WTC11 (cell line): ENCODE data around the gene RC3H1. TPM values are rescaled to one million over a fixed set of nuclear protein-coding genes. Genes with fewer than 3 reads are reported as not detected.

Experiments used
- ATAC-seq: fragments of 200-7000 bp; cut with Tn5 transposase; 2 replicates; pipeline ENCODE4 v1.10.0; 2021; ENCODE audit warnings: mild to moderate bottlenecking, moderate library complexity
- CTCF ChIA-PET: fragments of 300-600 bp; sonication (Branson Sonifier 250); formaldehyde crosslinking; loops from one replicate; lab custom pipeline; 2021; ENCODE audit warnings: antibody characterized with exemption; lab: Charles Lee
- POLR2A ChIA-PET: fragments of 350-600 bp; sonication (Branson Sonifier 250); formaldehyde crosslinking; loops from one replicate; lab custom pipeline; 2021; ENCODE audit warnings: antibody characterized with exemption; lab: Charles Lee
- DNase-seq: peaks from one replicate; pipeline ENCODE4 v3.0.0; 2021; ENCODE audit warnings: low spot score
- H3K27ac Mint-ChIP-seq: 2 replicates; pipeline ENCODE4 v1.8.0; 2021; ENCODE audit warnings: mixed read lengths
- H3K27me3 Mint-ChIP-seq: 2 replicates; pipeline ENCODE4 v1.8.0; 2021; ENCODE audit warnings: low read depth, mild to moderate bottlenecking, moderate library complexity, mixed read lengths
- H3K36me3 Mint-ChIP-seq: 2 replicates; pipeline ENCODE4 v1.8.0; 2021; ENCODE audit warnings: mixed read lengths
- H3K4me1 Mint-ChIP-seq: 2 replicates; pipeline ENCODE4 v1.8.0; 2022; ENCODE audit warnings: mixed read lengths
- H3K4me3 Mint-ChIP-seq: 2 replicates; pipeline ENCODE4 v1.8.0; 2021; ENCODE audit warnings: mild to moderate bottlenecking, moderate library complexity, mixed read lengths
- H3K9me3 Mint-ChIP-seq: 2 replicates; pipeline ENCODE4 v1.8.0; 2021; ENCODE audit warnings: mixed read lengths
- ARID4B ChIP-seq: sonication (generic); formaldehyde crosslinking; IDR thresholded peaks from 2 replicates; pipeline ENCODE4 v1.8.0; 2023; ENCODE audit warnings: missing genetic modification reagents, mild to moderate bottlenecking, borderline replicate concordance
- ATF1 ChIP-seq: sonication (generic); formaldehyde crosslinking; IDR thresholded peaks from 2 replicates; pipeline ENCODE4 v1.8.1; 2023; ENCODE audit warnings: mild to moderate bottlenecking, moderate library complexity, missing genetic modification reagents
- E2F5 ChIP-seq: sonication (generic); formaldehyde crosslinking; IDR thresholded peaks from 2 replicates; pipeline ENCODE4 v1.8.1; 2022; ENCODE audit warnings: mild to moderate bottlenecking, moderate library complexity, missing genetic modification reagents
- ETV6 ChIP-seq: sonication (generic); formaldehyde crosslinking; IDR thresholded peaks from 2 replicates; pipeline ENCODE4 v1.8.1; 2022; ENCODE audit warnings: mild to moderate bottlenecking, missing genetic modification reagents
- FOXK1 ChIP-seq: sonication (generic); formaldehyde crosslinking; IDR thresholded peaks from 2 replicates; pipeline ENCODE4 v1.8.0; 2022; ENCODE audit warnings: mild to moderate bottlenecking, moderate library complexity, missing genetic modification reagents
- GTF2I ChIP-seq: fragments of 250-450 bp; sonication (Bioruptor Pico); conservative IDR thresholded peaks from 2 replicates; pipeline ENCODE4 v1.4.0; 2021; ENCODE audit warnings: mild to moderate bottlenecking
- HMGXB4 ChIP-seq: sonication (generic); formaldehyde crosslinking; IDR thresholded peaks from 2 replicates; pipeline ENCODE4 v1.8.1; 2023; ENCODE audit warnings: mild to moderate bottlenecking, moderate library complexity, missing genetic modification reagents
- MAX ChIP-seq: sonication (generic); formaldehyde crosslinking; IDR thresholded peaks from 2 replicates; pipeline ENCODE4 v1.8.0; 2022; ENCODE audit warnings: mild to moderate bottlenecking, missing genetic modification reagents
- MYBL2 ChIP-seq: sonication (generic); formaldehyde crosslinking; IDR thresholded peaks from 2 replicates; pipeline ENCODE4 v1.8.1; 2023; ENCODE audit warnings: mild to moderate bottlenecking, moderate library complexity, missing genetic modification reagents
- NFYB ChIP-seq: sonication (generic); formaldehyde crosslinking; conservative IDR thresholded peaks from 2 replicates; pipeline ENCODE4 v1.8.0; 2022; ENCODE audit warnings: low read depth, missing genetic modification reagents
- TEAD1 ChIP-seq: sonication (generic); formaldehyde crosslinking; IDR thresholded peaks from 2 replicates; pipeline ENCODE4 v1.8.0; 2022; ENCODE audit warnings: mild to moderate bottlenecking, missing genetic modification reagents
- TEAD4 ChIP-seq: sonication (generic); formaldehyde crosslinking; IDR thresholded peaks from 2 replicates; pipeline ENCODE4 v1.8.0; 2022; ENCODE audit warnings: mild to moderate bottlenecking, missing genetic modification reagents
- ZNF219 ChIP-seq: sonication (generic); formaldehyde crosslinking; IDR thresholded peaks from 2 replicates; pipeline ENCODE4 v1.8.0; 2023; ENCODE audit warnings: missing genetic modification reagents, mild to moderate bottlenecking, borderline replicate concordance
- ZNF232 ChIP-seq: sonication (generic); formaldehyde crosslinking; IDR thresholded peaks from 2 replicates; pipeline ENCODE4 v1.8.0; 2022; ENCODE audit warnings: mild to moderate bottlenecking, missing genetic modification reagents
- ZNF423 ChIP-seq: fragments of 250-450 bp; sonication (Bioruptor Pico); IDR thresholded peaks from 2 replicates; pipeline ENCODE4 v2.1.2; 2022; ENCODE audit warnings: mild to moderate bottlenecking, moderate library complexity
- ZNF425 ChIP-seq: fragments of 250-450 bp; sonication (Bioruptor Pico); conservative IDR thresholded peaks from 2 replicates; pipeline ENCODE4 v1.9.0; 2021; ENCODE audit warnings: mild to moderate bottlenecking
- ZNF671 ChIP-seq: fragments of 250-450 bp; sonication (Bioruptor Pico); IDR thresholded peaks from 2 replicates; pipeline ENCODE4 v1.8.0; 2021; ENCODE audit warnings: mild to moderate bottlenecking
- total RNA-seq: library from RNA; stranded (reverse); gene quantifications from 3 replicates; pipeline ENCODE4 v1.2.3, GENCODE V29; 2021
- TF ChIP-seq, protein P1 (sequence below): fragments of 200-600 bp; IDR thresholded peaks from 2 replicates; pipeline ENCODE4 v1.8.0; 2022; ENCODE audit warnings: antibody characterized with exemption

The RC3H1 gene
- total RNA-seq, 1 experiment from 2014 or later, result 25.4 TPM

- CTCF ChIA-PET, result interaction anchor here (1.2 kb wide), 1 partner anchor 517 kb away, joined by 3 read pairs; no protein-coding TSS in a partner anchor
- TF ChIP-seq ZNF425 (CRISPR knock-in tag), result no peak
- no peak for TF ChIP-seq TEAD1 (CRISPR knock-in tag)
- no peak for TF ChIP-seq MAX
- no peak for TF ChIP-seq ETV6 (CRISPR knock-in tag)
- no peak for TF ChIP-seq ATF1 (CRISPR knock-in tag)
- TF ChIP-seq TEAD4, result no peak
- TF ChIP-seq, all 79 proteins: peak for 0
- H3K4me3 Mint-ChIP-seq, result peak overlapping the region; percentile 91
- peaks cover 19% of the 10 kb centered on the region for H3K27me3 Mint-ChIP-seq
- H3K36me3 Mint-ChIP-seq, result no peaks in the 10 kb centered on the region; the same call in 1 of the 2 replicates
- peaks cover 35% of the 10 kb centered on the region for H3K4me1 Mint-ChIP-seq
- ATAC-seq, result peak; percentile 7
- POLR2A ChIA-PET, result interaction anchor here (1.1 to 1.6 kb wide), 2 partner anchors 19 to 157 kb away, joined by 3 to 9 read pairs; no protein-coding TSS in a partner anchor
- no peaks in the 10 kb centered on the region for H3K9me3 Mint-ChIP-seq
- H3K27ac Mint-ChIP-seq, result peak overlapping the region; percentile 99
- no peak for DNase-seq
Measured at GRCh38 chr1:174023440-174023839, 1.3 kb upstream of the RC3H1 start.

DNA sequence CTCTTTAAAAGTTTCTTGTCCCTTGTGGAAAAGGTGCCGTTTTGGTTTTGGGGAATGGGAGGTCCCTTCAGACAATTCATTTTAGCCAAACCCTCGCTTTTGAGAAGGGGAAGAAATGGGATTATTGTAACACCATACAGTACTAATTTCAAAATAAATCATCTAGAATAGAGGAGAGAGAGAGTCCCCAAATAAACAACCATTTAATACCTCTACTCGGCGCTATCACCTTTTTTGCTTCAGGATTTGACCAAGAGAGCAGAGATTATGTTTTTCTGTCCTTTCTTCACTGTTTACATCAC lies 770 bp upstream of the RC3H1 start:
- ATAC-seq (no peak), DNase-seq (no peak)
- POLR2A ChIA-PET, result interaction anchor here (1.0 to 1.9 kb wide), 15 partner anchors 11 to 976 kb away, joined by 3 to 12 read pairs (median 4); partner anchors contain the start of genes CACYBP, GAS5, KLHL20 and PRDX6
- CTCF ChIA-PET, result interaction anchor here (1.0 to 1.8 kb wide), 3 partner anchors 92 to 517 kb away, joined by 3 to 5 read pairs (median 4); no protein-coding TSS in a partner anchor
- Mint-ChIP-seq H3K27ac (peak overlapping the region; percentile 99), H3K4me1 (peaks cover 36% of the 10 kb centered on the region), H3K27me3 (peaks cover 14% of the 10 kb centered on the region), H3K4me3 (peak overlapping the region; percentile 91), H3K9me3 (no peaks in the 10 kb centered on the region), H3K36me3 (no peaks in the 10 kb centered on the region; the same call in 1 of the 2 replicates)
- TF ChIP-seq, protein P1, sequence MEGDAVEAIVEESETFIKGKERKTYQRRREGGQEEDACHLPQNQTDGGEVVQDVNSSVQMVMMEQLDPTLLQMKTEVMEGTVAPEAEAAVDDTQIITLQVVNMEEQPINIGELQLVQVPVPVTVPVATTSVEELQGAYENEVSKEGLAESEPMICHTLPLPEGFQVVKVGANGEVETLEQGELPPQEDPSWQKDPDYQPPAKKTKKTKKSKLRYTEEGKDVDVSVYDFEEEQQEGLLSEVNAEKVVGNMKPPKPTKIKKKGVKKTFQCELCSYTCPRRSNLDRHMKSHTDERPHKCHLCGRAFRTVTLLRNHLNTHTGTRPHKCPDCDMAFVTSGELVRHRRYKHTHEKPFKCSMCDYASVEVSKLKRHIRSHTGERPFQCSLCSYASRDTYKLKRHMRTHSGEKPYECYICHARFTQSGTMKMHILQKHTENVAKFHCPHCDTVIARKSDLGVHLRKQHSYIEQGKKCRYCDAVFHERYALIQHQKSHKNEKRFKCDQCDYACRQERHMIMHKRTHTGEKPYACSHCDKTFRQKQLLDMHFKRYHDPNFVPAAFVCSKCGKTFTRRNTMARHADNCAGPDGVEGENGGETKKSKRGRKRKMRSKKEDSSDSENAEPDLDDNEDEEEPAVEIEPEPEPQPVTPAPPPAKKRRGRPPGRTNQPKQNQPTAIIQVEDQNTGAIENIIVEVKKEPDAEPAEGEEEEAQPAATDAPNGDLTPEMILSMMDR, result no peak
- TF ChIP-seq FOXK1 (CRISPR knock-in tag) (no peak), ZNF219 (CRISPR knock-in tag) (no peak), ZNF423 (no peak), ZNF232 (CRISPR knock-in tag) (no peak)

- Mint-ChIP-seq H3K27me3 (peaks cover 1% of the 10 kb centered on the region; the same call in 1 of the 2 replicates), H3K9me3 (no peaks in the 10 kb centered on the region), H3K36me3 (no peaks in the 10 kb centered on the region; the same call in 1 of the 2 replicates), H3K4me3 (peak overlapping the region; percentile 91), H3K27ac (peak overlapping the region; percentile 86), H3K4me1 (peaks cover 41% of the 10 kb centered on the region)
- ChIA-PET CTCF (interaction anchor here (1.0 to 1.8 kb wide), 2 partner anchors 93 to 196 kb away, joined by 4 to 5 read pairs; no protein-coding TSS in a partner anchor), POLR2A (interaction anchor here (0.9 to 1.9 kb wide), 16 partner anchors 10 to 1482 kb away, joined by 3 to 12 read pairs (median 4); partner anchors contain the start of genes CACYBP, GAS5, KLHL20 and PRDX6)
- peak; percentile 55 for ATAC-seq
- TF ChIP-seq ZNF671 (CRISPR knock-in tag) (no peak), TEAD4 (0 out of 2 replicates have a peak, but pooled peaks have one; percentile 50), HMGXB4 (CRISPR knock-in tag) (peak; percentile 12; the same call in 1 of the 2 replicates), NFYB (no peak), E2F5 (CRISPR knock-in tag) (no peak), GTF2I (CRISPR knock-in tag) (no peak), ARID4B (peak; percentile 29; the same call in 1 of the 2 replicates), MYBL2 (CRISPR knock-in tag) (peak; percentile 28; the same call in 1 of the 2 replicates)
- DNase-seq, result peak; percentile 68
Measured at GRCh38 chr1:174021591-174022079, 522 bp downstream of the RC3H1 start.
